Fibroblast of the aortic adventitia (primary cell): Measurements from ENCODE around the gene SLC3A2. TPM values are rescaled to one million over a fixed set of nuclear protein-coding genes. Genes with fewer than 3 reads are reported as not detected.
"Not testable (repeated sequence)": the region's sequence is repeated elsewhere in the genome, so short reads cannot be mapped to it uniquely, and the experiment has no call there.

Experiments
- DNase-seq: peaks from one replicate; pipeline ENCODE4 v3.0.0-alpha.2; 2010; ENCODE audit warnings: low read depth
- H3K4me3 ChIP-seq: 2 replicates; pipeline ENCODE4 v1.5.1; 2011; ENCODE audit warnings: low read depth, mild to moderate bottlenecking, control low read depth, low read length, moderate library complexity
- CTCF ChIP-seq: IDR thresholded peaks from 2 replicates; pipeline ENCODE4 v1.5.1; 2011; ENCODE audit warnings: mild to moderate bottlenecking, low read length, control low read depth, inconsistent platforms; ENCODE audit not compliant: insufficient read depth
- small RNA-seq: library from RNA; depleted of rRNA; stranded (forward); fragments of <200 nt; gene quantifications from one replicate; pipeline ENCODE3, GENCODE V24; 2012
- total RNA-seq: library from RNA; depleted of rRNA; stranded (reverse); fragments of >200 nt; gene quantifications from 2 replicates; pipeline ENCODE4 v1.2.3, GENCODE V29; 2012; ENCODE audit warnings: low replicate concordance

Gene SLC3A2
- total RNA-seq, 1 donor, result 174 TPM

DNA sequence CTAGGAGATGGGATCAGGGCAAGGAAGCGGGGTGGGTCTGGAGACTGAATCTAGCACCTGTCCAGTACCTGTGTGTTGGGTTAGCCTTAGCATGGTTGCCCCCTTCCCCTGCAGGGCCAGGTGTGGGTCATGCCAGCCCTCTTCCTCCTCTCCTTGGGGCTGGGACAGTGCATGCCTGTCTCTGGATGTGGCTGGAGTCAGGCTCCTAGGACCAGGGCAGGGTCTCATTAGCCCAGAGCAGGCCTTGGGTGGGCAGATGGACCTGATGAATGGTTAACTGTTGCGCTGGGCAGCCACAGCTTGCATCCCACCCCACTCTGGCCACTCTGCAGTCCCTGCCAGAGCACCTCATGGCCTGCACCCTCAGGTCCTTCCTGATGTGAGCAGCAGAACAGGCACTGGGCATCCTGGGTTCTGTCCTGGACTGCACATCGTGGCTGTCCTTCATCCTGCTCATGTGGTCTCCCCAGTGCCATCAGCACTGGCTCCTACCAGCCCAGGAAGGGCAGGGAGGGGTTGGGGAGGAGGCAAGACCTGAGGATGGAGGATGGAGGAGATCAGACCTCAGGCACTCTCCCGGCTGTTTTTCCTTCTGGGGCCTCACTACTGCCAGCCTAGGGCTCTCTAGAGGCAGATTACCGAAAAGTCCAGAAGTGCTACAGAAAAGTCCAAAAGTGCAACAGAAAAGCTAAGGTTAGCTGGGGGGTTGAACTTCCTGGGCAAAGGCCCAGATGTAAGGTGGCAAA lies 53.2 kb downstream of the SLC3A2 start:
- no peak overlapping the region for H3K4me3 ChIP-seq
- TF ChIP-seq CTCF, result no peak
- no peak for DNase-seq

DNA sequence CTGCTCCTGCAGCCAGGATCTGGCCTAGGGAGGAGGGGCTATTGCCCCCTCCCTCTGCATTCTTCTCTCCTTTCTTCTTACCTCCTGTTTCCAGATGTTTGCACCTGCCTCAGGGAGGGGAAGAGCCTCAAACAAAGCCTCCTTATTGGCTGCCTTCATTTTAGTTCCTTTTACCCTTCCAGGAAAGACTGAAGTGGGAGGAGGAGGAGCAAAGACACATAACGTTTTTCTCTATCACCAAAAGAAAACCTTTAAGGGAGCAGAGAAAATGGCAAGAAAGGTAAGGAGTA lies 53.7 kb downstream of the SLC3A2 start:
- DNase-seq, result no peak
- H3K4me3 ChIP-seq, result no peak overlapping the region
- TF ChIP-seq CTCF, result no peak

GRCh38 chr11:62937528-62937927 lies 56.8 kb downstream of the SLC3A2 start:
- not testable (repeated sequence) for H3K4me3 ChIP-seq

More at GRCh38 chr11:62937528-62937927, 56.8 kb downstream of the SLC3A2 start:
- DNase-seq, result not testable (repeated sequence)

Small RNAs within 50 kb of the gene (small RNA-seq; reads per million reads assigned to genes)
- not detected for gene RF00099
- not detected for gene RN7SL259P
- not detected for gene SNORD22
- gene SNORD26, result not detected
- gene SNORD27, result not detected
- not detected for gene SNORD28
- 40.9 reads per million, percentile 96 among the genes with 10 or more reads in this experiment for gene SNORD30

Other genes starting within 250 kb of the SLC3A2 start
- 203 and 208 TPM in 2 replicates for gene GANAB, start 234.3 kb upstream of the SLC3A2 start, total RNA-seq
- 20.9 and 21.8 TPM in 2 replicates for gene INTS5, start 227.6 kb upstream of the SLC3A2 start, total RNA-seq
- 14.2 and 48.2 TPM in 2 replicates for gene C11orf98, start 215.7 kb upstream of the SLC3A2 start, total RNA-seq
- gene CSKMT, start 215.6 kb upstream of the SLC3A2 start, total RNA-seq, result 9.8 and 10.8 TPM in 2 replicates
- 6.8 and 31.3 TPM in 2 replicates for gene UQCC3, start 209.2 kb upstream of the SLC3A2 start, total RNA-seq
- gene LBHD1, start 208.6 kb upstream of the SLC3A2 start, total RNA-seq, result 4.2 and 4.5 TPM in 2 replicates
- gene UBXN1, start 201.8 kb upstream of the SLC3A2 start, total RNA-seq, result 70.7 and 840 TPM in 2 replicates
- gene LRRN4CL, start 191.4 kb upstream of the SLC3A2 start, total RNA-seq, result 39.0 and 62.0 TPM in 2 replicates
- 34.4 and 43.5 TPM in 2 replicates for gene BSCL2, start 173.5 kb upstream of the SLC3A2 start, total RNA-seq
- not detected in 2 replicates for gene GNG3, start 173.2 kb upstream of the SLC3A2 start, total RNA-seq
- gene HNRNPUL2, start 153.4 kb upstream of the SLC3A2 start, total RNA-seq, result 10.4 and 16.7 TPM in 2 replicates
- 20.3 and 40.1 TPM in 2 replicates for gene TTC9C, start 152.4 kb upstream of the SLC3A2 start, total RNA-seq
- gene ZBTB3, start 126.7 kb upstream of the SLC3A2 start, total RNA-seq, result 4.2 and 13.4 TPM in 2 replicates
- gene POLR2G, start 119.3 kb upstream of the SLC3A2 start, total RNA-seq, result 17.0 and 76.5 TPM in 2 replicates
- gene TAF6L, start 109.5 kb upstream of the SLC3A2 start, total RNA-seq, result 15.6 and 42.9 TPM in 2 replicates
- gene TMEM179B, start 93.5 kb upstream of the SLC3A2 start, total RNA-seq, result 39.4 and 54.7 TPM in 2 replicates
- gene TMEM223, start 88.9 kb upstream of the SLC3A2 start, total RNA-seq, result 4.5 and 14.7 TPM in 2 replicates
- 27.8 and 77.6 TPM in 2 replicates for gene NXF1, start 75.5 kb upstream of the SLC3A2 start, total RNA-seq
- gene STX5, start 48.8 kb upstream of the SLC3A2 start, total RNA-seq, result 20.4 and 42.8 TPM in 2 replicates
- 0.54 TPM in 1 of 2 replicates, not detected in the other for gene TEX54, start 48.1 kb upstream of the SLC3A2 start, total RNA-seq
- gene WDR74, start 41.3 kb upstream of the SLC3A2 start, total RNA-seq, result 29.5 and 29.8 TPM in 2 replicates
- gene CHRM1, start 40.5 kb downstream of the SLC3A2 start, total RNA-seq, result not detected in 2 replicates
- not detected in 2 replicates for gene SLC22A6, start 104.1 kb downstream of the SLC3A2 start, total RNA-seq
- gene SLC22A8, start 134.9 kb downstream of the SLC3A2 start, total RNA-seq, result not detected in 2 replicates